Erythroblast (primary cell): Measurements from ENCODE around the gene ARAP2.

Experiments used
- GATA1 ChIP-seq: IDR thresholded peaks from 2 replicates; pipeline ENCODE4 v1.6.1; 2011; ENCODE audit warnings: low read depth, mild to moderate bottlenecking, control low read depth, low read length, moderate library complexity
- POLR2A ChIP-seq: IDR thresholded peaks from 2 replicates; pipeline ENCODE4 v1.6.1; 2011; ENCODE audit warnings: mild to moderate bottlenecking, low read length

GRCh38 chr4:36029951-36030350 is 214.4 kb downstream of the ARAP2 start:
- no peak for TF ChIP-seq POLR2A
- TF ChIP-seq GATA1 = no peak
